HG02588 (cell line): Measurements from ENCODE around the gene INVS.
"Not testable (repeated sequence)": the region's sequence is repeated elsewhere in the genome, so short reads cannot be mapped to it uniquely, and the experiment has no call there.

ENCODE experiments used
- ATAC-seq: cut with Tn5 transposase; IDR thresholded peaks from one replicate; pipeline ENCODE4 v1.9.1; 2021; ENCODE audit warnings: mild to moderate bottlenecking, moderate library complexity; ENCODE audit not compliant: unreplicated experiment

The INVS gene

GRCh38 chr9:100309992-100310391 is 210.9 kb downstream of the INVS start:
- no peak for ATAC-seq

GRCh38 chr9:100315561-100315960 is 216.5 kb downstream of the INVS start:
- no peak for ATAC-seq

GRCh38 chr9:100317706-100318105 is 218.7 kb downstream of the INVS start:
- ATAC-seq: no peak

DNA sequence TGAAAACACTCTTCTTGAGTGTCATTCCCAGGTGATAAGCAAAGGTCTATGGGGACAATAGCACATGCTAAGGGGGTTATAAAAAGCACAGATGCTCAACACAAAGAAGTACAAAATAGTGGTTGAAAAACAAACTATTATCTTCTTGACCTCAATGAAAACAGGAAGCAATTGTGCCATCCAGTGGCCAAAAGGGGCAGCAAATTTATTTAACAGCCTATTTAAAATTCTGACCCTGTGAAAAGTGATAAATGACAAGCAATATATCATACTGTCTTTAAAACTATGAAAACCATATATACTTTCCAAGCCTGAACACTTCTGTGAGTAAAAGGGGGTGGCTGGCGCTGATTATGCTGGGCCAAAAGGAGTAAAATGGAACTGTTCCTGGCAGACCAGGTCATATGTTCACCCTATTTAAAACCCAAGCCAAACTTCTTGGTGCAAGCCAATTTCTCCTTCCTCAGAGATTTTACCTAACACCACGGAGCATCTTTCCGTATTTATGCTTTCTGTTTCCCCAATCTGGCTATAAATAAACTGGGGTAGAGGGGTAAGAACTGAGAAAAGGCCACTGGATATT is 224.0 kb downstream of the INVS start:
- no peak for ATAC-seq

DNA sequence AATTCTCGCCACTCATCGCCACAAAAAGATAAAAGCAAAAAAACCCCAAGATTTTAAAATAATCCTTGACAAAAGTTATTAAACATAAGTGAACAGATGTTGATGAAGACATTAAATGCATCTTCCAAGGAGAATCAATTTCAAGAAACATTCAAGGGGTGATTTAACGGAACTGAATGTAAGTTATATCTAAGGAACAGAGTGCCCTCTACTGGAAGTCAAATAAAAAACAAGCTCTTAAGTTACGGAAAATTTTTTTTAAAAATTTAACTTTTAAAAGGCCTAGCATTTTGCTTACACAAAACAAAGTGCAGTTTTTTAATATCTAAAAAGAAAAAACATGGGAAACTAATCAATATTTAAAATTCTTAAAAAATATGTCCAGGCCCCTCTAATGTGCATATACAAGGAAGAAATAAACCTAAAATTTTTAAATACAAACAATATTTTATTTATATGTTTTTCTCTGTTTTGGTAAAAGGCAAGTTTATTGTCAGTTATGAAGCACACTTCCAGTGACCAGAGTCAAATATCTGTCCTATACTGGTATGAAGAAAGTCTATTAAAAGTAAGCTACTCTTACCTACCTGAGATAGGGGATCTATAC is 225.7 kb downstream of the INVS start:
- no peak for ATAC-seq

- ATAC-seq: not testable (repeated sequence)
Measured at GRCh38 chr9:100338736-100339135, 239.7 kb downstream of the INVS start.

DNA sequence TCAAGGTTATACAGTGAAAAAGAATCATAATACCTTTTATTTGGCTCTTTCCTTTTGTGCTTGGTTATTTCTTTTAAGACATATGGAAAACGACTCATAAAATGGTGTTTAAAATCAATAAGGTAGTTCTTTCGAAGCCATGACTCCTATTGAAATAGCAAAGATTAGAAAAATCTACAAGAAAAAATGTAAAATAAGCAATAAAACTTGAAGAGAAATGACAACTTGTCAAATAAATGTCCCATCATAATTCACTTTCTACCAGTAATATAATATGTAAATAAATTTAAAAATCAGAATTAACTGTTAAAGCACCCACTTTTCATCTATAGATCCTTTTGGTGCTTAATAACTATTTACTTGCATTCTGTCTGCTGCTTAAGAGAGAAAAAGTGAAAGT is 241.2 kb downstream of the INVS start:
- no peak for ATAC-seq

DNA sequence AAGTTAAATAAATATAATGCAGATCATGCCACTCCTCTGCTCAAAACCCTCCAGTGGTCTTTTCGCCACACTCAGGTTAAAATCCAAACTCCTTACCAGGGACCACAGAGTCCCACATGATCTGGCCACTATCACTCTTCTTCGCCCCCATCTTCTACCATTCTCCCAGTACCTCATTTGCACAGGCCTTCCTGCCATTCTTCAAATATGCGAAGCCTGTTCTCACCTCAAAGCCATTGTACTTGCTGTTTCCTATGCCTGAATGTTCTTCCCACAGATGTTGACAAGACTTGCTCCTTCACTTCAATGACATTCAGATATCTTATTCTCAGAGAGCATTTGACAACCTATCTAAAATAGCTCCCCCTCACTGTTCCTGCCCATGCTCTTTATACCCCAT is 242.8 kb downstream of the INVS start:
- no peak for ATAC-seq

- no peak for ATAC-seq
Measured at GRCh38 chr9:100346836-100347235, 247.8 kb downstream of the INVS start.

DNA sequence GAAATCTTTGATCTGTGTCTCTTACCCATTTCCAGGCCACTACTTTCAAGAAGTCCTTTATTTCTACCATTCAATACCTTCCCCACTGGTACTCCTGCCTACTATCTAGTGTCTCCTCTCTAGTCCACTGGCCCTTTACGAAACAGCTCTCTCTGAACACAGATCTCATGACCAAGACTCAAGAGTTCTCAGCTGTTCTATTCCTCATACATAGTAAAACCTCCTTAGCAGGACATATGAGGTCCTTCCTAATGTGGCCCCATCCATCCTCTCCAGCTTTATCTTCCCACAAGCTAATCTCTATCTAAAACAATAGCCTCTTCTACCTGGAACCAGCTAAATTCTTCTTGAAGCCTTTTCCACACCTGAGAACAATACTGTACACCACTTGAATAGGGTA is 251.1 kb downstream of the INVS start:
- no peak for ATAC-seq
